Right lobe of liver (tissue), 4 donors: ENCODE results near the gene GJB4.

Experiments used
- CTCF ChIP-seq, 4 donors: fragments of 200-600 bp in 3 of 4; fragments of 450-650 bp in 1 of 4; IDR thresholded peaks; one replicate each; pipeline versions ENCODE4 v1.5.1 to v1.8.0; 2016 to 2022; ENCODE audit warnings: antibody characterized with exemption in 4 of 4, mild to moderate bottlenecking in 2 of 4
- POLR2A ChIP-seq: fragments of 450-650 bp; IDR thresholded peaks from one replicate; pipeline ENCODE4 v1.6.1; 2017; ENCODE audit warnings: antibody characterized with exemption, mild to moderate bottlenecking
- donor health status: DM: no; HTN: no; CAD: no.
- donor health status: DM: no; HTN: no; CAD: no.
- donor health status: DM: no; HTN: yes; CAD: no.

GRCh38 chr1:34794001-34794789, 34.7 kb downstream of the GJB4 start:
- TF ChIP-seq CTCF (IDR thresholded peaks at IDR 0.05) (no peak), POLR2A (no peak)
